Measurements from ENCODE around the gene STN1. TPM values are rescaled to one million over a fixed set of nuclear protein-coding genes. Genes with fewer than 3 reads are reported as not detected.

STN1 gene
- total and polyA plus RNA-seq, 2 of the 8 experiments (the other 6 are each of a cell fraction or from before 2014, with no cell fraction given): 10.1 to 12.4 TPM

DNA sequence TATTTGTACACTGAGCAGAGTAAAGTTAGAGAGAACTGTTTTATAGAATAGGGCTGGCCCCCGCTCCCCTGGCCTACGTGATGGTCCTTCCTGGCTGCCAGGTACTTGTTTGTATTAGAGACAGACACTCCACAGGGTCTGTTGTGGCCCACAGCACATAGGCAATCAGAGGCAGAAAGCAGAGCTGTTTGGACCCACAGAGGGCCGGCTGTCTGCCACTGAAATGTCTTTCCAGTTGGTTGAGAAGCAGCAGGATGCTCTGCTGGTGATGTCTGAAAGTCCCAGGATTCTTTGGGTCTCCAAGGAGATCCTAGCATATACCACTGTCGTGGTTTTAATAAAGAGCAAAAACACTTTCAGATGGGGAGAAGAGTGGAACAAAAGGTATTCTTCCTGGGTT is 5.2 kb downstream of the STN1 start (continued):
- TF ChIP-seq, protein P1, sequence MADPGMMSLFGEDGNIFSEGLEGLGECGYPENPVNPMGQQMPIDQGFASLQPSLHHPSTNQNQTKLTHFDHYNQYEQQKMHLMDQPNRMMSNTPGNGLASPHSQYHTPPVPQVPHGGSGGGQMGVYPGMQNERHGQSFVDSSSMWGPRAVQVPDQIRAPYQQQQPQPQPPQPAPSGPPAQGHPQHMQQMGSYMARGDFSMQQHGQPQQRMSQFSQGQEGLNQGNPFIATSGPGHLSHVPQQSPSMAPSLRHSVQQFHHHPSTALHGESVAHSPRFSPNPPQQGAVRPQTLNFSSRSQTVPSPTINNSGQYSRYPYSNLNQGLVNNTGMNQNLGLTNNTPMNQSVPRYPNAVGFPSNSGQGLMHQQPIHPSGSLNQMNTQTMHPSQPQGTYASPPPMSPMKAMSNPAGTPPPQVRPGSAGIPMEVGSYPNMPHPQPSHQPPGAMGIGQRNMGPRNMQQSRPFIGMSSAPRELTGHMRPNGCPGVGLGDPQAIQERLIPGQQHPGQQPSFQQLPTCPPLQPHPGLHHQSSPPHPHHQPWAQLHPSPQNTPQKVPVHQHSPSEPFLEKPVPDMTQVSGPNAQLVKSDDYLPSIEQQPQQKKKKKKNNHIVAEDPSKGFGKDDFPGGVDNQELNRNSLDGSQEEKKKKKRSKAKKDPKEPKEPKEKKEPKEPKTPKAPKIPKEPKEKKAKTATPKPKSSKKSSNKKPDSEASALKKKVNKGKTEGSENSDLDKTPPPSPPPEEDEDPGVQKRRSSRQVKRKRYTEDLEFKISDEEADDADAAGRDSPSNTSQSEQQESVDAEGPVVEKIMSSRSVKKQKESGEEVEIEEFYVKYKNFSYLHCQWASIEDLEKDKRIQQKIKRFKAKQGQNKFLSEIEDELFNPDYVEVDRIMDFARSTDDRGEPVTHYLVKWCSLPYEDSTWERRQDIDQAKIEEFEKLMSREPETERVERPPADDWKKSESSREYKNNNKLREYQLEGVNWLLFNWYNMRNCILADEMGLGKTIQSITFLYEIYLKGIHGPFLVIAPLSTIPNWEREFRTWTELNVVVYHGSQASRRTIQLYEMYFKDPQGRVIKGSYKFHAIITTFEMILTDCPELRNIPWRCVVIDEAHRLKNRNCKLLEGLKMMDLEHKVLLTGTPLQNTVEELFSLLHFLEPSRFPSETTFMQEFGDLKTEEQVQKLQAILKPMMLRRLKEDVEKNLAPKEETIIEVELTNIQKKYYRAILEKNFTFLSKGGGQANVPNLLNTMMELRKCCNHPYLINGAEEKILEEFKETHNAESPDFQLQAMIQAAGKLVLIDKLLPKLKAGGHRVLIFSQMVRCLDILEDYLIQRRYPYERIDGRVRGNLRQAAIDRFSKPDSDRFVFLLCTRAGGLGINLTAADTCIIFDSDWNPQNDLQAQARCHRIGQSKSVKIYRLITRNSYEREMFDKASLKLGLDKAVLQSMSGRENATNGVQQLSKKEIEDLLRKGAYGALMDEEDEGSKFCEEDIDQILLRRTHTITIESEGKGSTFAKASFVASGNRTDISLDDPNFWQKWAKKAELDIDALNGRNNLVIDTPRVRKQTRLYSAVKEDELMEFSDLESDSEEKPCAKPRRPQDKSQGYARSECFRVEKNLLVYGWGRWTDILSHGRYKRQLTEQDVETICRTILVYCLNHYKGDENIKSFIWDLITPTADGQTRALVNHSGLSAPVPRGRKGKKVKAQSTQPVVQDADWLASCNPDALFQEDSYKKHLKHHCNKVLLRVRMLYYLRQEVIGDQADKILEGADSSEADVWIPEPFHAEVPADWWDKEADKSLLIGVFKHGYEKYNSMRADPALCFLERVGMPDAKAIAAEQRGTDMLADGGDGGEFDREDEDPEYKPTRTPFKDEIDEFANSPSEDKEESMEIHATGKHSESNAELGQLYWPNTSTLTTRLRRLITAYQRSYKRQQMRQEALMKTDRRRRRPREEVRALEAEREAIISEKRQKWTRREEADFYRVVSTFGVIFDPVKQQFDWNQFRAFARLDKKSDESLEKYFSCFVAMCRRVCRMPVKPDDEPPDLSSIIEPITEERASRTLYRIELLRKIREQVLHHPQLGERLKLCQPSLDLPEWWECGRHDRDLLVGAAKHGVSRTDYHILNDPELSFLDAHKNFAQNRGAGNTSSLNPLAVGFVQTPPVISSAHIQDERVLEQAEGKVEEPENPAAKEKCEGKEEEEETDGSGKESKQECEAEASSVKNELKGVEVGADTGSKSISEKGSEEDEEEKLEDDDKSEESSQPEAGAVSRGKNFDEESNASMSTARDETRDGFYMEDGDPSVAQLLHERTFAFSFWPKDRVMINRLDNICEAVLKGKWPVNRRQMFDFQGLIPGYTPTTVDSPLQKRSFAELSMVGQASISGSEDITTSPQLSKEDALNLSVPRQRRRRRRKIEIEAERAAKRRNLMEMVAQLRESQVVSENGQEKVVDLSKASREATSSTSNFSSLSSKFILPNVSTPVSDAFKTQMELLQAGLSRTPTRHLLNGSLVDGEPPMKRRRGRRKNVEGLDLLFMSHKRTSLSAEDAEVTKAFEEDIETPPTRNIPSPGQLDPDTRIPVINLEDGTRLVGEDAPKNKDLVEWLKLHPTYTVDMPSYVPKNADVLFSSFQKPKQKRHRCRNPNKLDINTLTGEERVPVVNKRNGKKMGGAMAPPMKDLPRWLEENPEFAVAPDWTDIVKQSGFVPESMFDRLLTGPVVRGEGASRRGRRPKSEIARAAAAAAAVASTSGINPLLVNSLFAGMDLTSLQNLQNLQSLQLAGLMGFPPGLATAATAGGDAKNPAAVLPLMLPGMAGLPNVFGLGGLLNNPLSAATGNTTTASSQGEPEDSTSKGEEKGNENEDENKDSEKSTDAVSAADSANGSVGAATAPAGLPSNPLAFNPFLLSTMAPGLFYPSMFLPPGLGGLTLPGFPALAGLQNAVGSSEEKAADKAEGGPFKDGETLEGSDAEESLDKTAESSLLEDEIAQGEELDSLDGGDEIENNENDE (IDR thresholded peaks at IDR 0.05; ENCODE audit: insufficient replicate concordance, low read length): no peak
- no peak for TF ChIP-seq BACH1 (IDR thresholded peaks at IDR 0.05; ENCODE audit: low read length)
- no peak for TF ChIP-seq SIN3A (conservative IDR thresholded peaks at IDR 0.05 in 1 of 2, IDR thresholded peaks at IDR 0.05 in 1 of 2; ENCODE audit: low read depth in 1 of 2, low read length in 2 of 2)
- TF ChIP-seq TAF7 (optimal IDR thresholded peaks at IDR 0.05; ENCODE audit: borderline replicate concordance, low read depth, low read length): no peak
- no peak for TF ChIP-seq SUZ12 (IDR thresholded peaks at IDR 0.05; ENCODE audit: low read length)

Data from H1 (cell line).